Natural killer cell treated with Interleukin-12 subunit alpha and Interleukin-12 subunit beta and Interleukin-15 and Interleukin-18, amount 100 ng/mL, for 72 hours (primary cell): ENCODE measurements around the gene AAK1. TPM values are rescaled to one million over a fixed set of nuclear protein-coding genes. Genes with fewer than 3 reads are reported as not detected.
"Not testable (repeated sequence)": the region's sequence is repeated elsewhere in the genome, so short reads cannot be mapped to it uniquely, and the experiment has no call there.

Experiments used
- ATAC-seq, 2 donors: fragments of 150-1000 bp; cut with Tn5 transposase in 1 of 2; sonication (Bioruptor Pico), chemical (Tn5 transposase) in 1 of 2; 2 replicates each; pipeline ENCODE4 v1.10.0; 2021
- DNase-seq: peaks from one replicate; pipeline ENCODE4 v3.0.0; 2022; ENCODE audit warnings: low spot score
- H3K27ac Mint-ChIP-seq, 2 donors: 1 replicate in 1 of 2; 2 replicates in 1 of 2; pipeline ENCODE4 v1.8.0; 2022; ENCODE audit warnings: mixed read lengths in 2 of 2, mild to moderate bottlenecking in 1 of 2, moderate library complexity in 1 of 2
- H3K27me3 Mint-ChIP-seq, 2 donors: 1 replicate in 1 of 2; 2 replicates in 1 of 2; pipeline ENCODE4 v1.8.0; 2022; ENCODE audit warnings: mixed read lengths in 2 of 2
- H3K36me3 Mint-ChIP-seq: one replicate; pipeline ENCODE4 v1.8.0; 2022; ENCODE audit warnings: mixed read lengths
- H3K4me1 Mint-ChIP-seq, 2 donors: 1 replicate in 1 of 2; 2 replicates in 1 of 2; pipeline ENCODE4 v1.8.0; 2022; ENCODE audit warnings: low read depth in 2 of 2, mixed read lengths in 2 of 2, mild to moderate bottlenecking in 1 of 2
- H3K4me3 Mint-ChIP-seq: one replicate; pipeline ENCODE4 v1.8.0; 2022; ENCODE audit warnings: mixed read lengths
- H3K9me3 Mint-ChIP-seq: 2 replicates; pipeline ENCODE4 v1.8.0; 2022; ENCODE audit warnings: mixed read lengths
- total RNA-seq, 2 donors: library from RNA; stranded (reverse); gene quantifications; one replicate each; pipeline ENCODE4 v1.2.3, GENCODE V29; 2022

Gene AAK1
- total RNA-seq, 2 donors from 2014 or later = 97.1 to 114 TPM

DNA sequence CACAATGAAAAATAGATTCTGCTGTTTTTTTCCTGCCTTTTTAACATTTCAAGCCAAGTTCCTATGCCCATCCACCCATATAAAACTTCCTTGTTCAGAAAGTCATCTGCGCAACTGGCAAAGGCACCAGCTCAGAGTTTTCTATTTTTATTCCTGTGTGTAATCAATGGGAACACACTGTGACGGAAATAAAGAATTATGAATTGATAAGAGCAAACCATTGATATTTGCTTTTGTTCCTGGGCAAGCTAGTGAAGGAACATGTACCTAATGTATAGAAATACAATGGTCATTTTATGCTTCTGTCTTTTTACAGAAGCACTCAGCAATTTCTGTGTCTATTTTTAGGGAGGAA is 30.8 kb upstream of the AAK1 start:
- no peak for DNase-seq
- H3K36me3 Mint-ChIP-seq = no peaks in the 10 kb centered on the region
- no peak for ATAC-seq
- peaks cover 3 to 7% of the 10 kb centered on the region in 2 donors for H3K4me1 Mint-ChIP-seq
- H3K27ac Mint-ChIP-seq = no peak overlapping the region
- H3K27me3 Mint-ChIP-seq = no peaks in the 10 kb centered on the region
- H3K4me3 Mint-ChIP-seq = no peak overlapping the region
- H3K9me3 Mint-ChIP-seq = no peaks in the 10 kb centered on the region

- not testable (repeated sequence) for ATAC-seq, H3K27ac Mint-ChIP-seq, H3K9me3 Mint-ChIP-seq, H3K36me3 Mint-ChIP-seq, H3K4me1 Mint-ChIP-seq, H3K27me3 Mint-ChIP-seq, H3K4me3 Mint-ChIP-seq, DNase-seq
These were observed 29.6 kb upstream of the AAK1 start for GRCh38 chr2:69673098-69673497.

- no peak for DNase-seq
- H3K4me3 Mint-ChIP-seq = no peak overlapping the region
- H3K27me3 Mint-ChIP-seq = no peaks in the 10 kb centered on the region
- no peak overlapping the region for H3K27ac Mint-ChIP-seq
- H3K36me3 Mint-ChIP-seq = no peaks in the 10 kb centered on the region
- peaks cover 6 to 9% of the 10 kb centered on the region in 2 donors for H3K4me1 Mint-ChIP-seq
- no peak for ATAC-seq
- no peaks in the 10 kb centered on the region for H3K9me3 Mint-ChIP-seq
These were observed 26.1 kb upstream of the AAK1 start for GRCh38 chr2:69669666-69670065.

DNA sequence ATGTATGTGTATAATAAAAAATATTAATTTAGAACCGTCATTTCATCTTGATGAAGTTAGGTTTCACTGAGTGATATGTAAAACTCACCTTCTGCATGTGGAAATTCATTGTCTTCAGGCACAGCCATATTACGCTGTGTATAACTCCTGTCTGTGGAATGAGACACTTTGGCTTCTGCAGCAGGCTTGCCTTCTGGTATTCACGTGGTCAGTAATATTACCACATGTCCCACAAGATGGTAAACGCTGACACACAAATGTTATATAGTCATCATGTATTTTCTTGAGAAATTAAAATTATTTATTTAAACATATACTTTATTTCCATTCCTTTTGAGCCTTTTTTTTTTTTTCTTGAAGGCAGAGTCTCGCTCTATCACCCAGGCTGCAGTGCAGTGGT is 25.1 kb upstream of the AAK1 start:
- Mint-ChIP-seq H3K36me3 (no peaks in the 10 kb centered on the region), H3K27me3 (no peaks in the 10 kb centered on the region), H3K4me1 (peaks cover 6 to 9% of the 10 kb centered on the region in 2 donors), H3K4me3 (no peak overlapping the region), H3K27ac (no peak overlapping the region), H3K9me3 (no peaks in the 10 kb centered on the region)
- no peak for ATAC-seq
- DNase-seq = no peak

GRCh38 chr2:69667805-69668382 is 24.4 kb upstream of the AAK1 start:
- H3K4me1 Mint-ChIP-seq = peaks cover 6 to 9% of the 10 kb centered on the region in 2 donors
- peak overlapping the region in 1 of 2 donors; percentile 52 for H3K27ac Mint-ChIP-seq
- ATAC-seq = no peak
- H3K27me3 Mint-ChIP-seq = no peaks in the 10 kb centered on the region
- no peaks in the 10 kb centered on the region for H3K36me3 Mint-ChIP-seq
- DNase-seq = no peak
- no peak overlapping the region for H3K4me3 Mint-ChIP-seq
- no peaks in the 10 kb centered on the region for H3K9me3 Mint-ChIP-seq

- ATAC-seq (no peak), DNase-seq (no peak)
- peaks cover 6 to 9% of the 10 kb centered on the region in 2 donors for H3K4me1 Mint-ChIP-seq
- no peaks in the 10 kb centered on the region for H3K9me3 Mint-ChIP-seq
- no peaks in the 10 kb centered on the region for H3K27me3 Mint-ChIP-seq
- H3K4me3 Mint-ChIP-seq = no peak overlapping the region
- no peak overlapping the region for H3K27ac Mint-ChIP-seq
- H3K36me3 Mint-ChIP-seq = no peaks in the 10 kb centered on the region
These were observed 21.6 kb upstream of the AAK1 start for GRCh38 chr2:69665152-69665551.

- Mint-ChIP-seq H3K36me3 (no peaks in the 10 kb centered on the region), H3K4me3 (no peak overlapping the region), H3K27me3 (no peaks in the 10 kb centered on the region), H3K27ac (no peak overlapping the region), H3K9me3 (no peaks in the 10 kb centered on the region), H3K4me1 (peaks cover 6 to 13% of the 10 kb centered on the region in 2 donors)
- ATAC-seq = no peak
- no peak for DNase-seq
These were observed 20.3 kb upstream of the AAK1 start for GRCh38 chr2:69663860-69664259.

DNA sequence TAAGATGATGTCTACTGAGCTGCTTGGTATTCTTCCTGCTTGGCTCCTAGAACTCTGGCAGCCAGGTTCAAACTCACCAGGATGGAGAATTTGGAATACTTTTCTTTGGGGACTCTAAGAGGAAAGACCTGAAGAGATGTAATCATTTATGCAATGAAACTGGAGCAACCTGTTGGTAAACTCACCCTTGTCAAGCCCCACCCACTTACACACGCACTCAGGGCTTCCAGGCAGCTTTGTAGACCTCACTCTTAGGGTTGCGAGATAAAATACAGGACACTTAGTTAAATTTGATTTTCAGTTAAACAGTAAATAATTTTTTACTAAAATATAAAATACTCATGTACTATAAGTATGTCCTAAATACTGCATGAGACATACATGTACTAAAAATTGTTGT is 19.0 kb upstream of the AAK1 start:
- H3K36me3 Mint-ChIP-seq, H3K4me3 Mint-ChIP-seq, DNase-seq, H3K27ac Mint-ChIP-seq, H3K27me3 Mint-ChIP-seq, ATAC-seq, H3K4me1 Mint-ChIP-seq, H3K9me3 Mint-ChIP-seq: not testable (repeated sequence)

DNA sequence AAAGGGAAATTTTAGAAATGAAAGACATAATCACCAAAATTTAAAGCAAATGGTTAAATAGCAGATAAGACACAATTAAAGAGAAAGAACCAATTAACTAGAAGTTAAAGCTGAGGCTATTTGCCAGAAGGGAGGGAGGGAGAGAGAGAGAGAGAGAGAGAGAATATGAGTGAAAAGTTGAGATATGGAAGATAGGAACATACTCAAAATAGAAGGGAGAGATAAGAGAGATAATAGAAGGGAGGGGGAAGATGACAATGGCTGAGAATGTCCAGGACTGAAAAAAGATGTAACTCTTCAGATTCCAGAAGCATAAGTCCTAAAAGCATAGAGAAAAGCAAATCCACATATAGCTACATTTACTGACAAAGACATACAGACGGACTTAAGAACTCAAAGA is 17.1 kb upstream of the AAK1 start:
- H3K4me3 Mint-ChIP-seq = no peak overlapping the region
- H3K9me3 Mint-ChIP-seq = no peaks in the 10 kb centered on the region
- peaks cover 2 to 3% of the 10 kb centered on the region in 2 donors for H3K4me1 Mint-ChIP-seq
- H3K36me3 Mint-ChIP-seq = no peaks in the 10 kb centered on the region
- no peak for DNase-seq
- H3K27me3 Mint-ChIP-seq = no peaks in the 10 kb centered on the region
- ATAC-seq = no peak
- H3K27ac Mint-ChIP-seq = no peak overlapping the region

- Mint-ChIP-seq H3K27me3 (no peaks in the 10 kb centered on the region), H3K4me1 (peaks cover 3 to 7% of the 10 kb centered on the region in 2 donors), H3K36me3 (no peaks in the 10 kb centered on the region), H3K27ac (no peak overlapping the region), H3K9me3 (no peaks in the 10 kb centered on the region), H3K4me3 (no peak overlapping the region)
- DNase-seq = no peak
- no peak for ATAC-seq
These were observed 16.5 kb upstream of the AAK1 start for GRCh38 chr2:69659941-69660483.

- no peak for ATAC-seq
- no peak overlapping the region for H3K27ac Mint-ChIP-seq
- no peak for DNase-seq
- H3K9me3 Mint-ChIP-seq = no peaks in the 10 kb centered on the region
- H3K36me3 Mint-ChIP-seq = no peaks in the 10 kb centered on the region
- peaks cover 3 to 8% of the 10 kb centered on the region in 2 donors for H3K4me1 Mint-ChIP-seq
- no peaks in the 10 kb centered on the region for H3K27me3 Mint-ChIP-seq
- H3K4me3 Mint-ChIP-seq = no peak overlapping the region
These were observed 15.8 kb upstream of the AAK1 start for GRCh38 chr2:69659349-69659748.

- DNase-seq = no peak
- Mint-ChIP-seq H3K27me3 (no peaks in the 10 kb centered on the region), H3K9me3 (no peaks in the 10 kb centered on the region), H3K4me1 (peaks cover 30 to 36% of the 10 kb centered on the region in 2 donors), H3K27ac (peak overlapping the region in 1 of 2 donors; percentile 39), H3K4me3 (no peak overlapping the region), H3K36me3 (no peaks in the 10 kb centered on the region)
- no peak for ATAC-seq
These were observed 8.7 kb upstream of the AAK1 start for GRCh38 chr2:69652206-69652605.

DNA sequence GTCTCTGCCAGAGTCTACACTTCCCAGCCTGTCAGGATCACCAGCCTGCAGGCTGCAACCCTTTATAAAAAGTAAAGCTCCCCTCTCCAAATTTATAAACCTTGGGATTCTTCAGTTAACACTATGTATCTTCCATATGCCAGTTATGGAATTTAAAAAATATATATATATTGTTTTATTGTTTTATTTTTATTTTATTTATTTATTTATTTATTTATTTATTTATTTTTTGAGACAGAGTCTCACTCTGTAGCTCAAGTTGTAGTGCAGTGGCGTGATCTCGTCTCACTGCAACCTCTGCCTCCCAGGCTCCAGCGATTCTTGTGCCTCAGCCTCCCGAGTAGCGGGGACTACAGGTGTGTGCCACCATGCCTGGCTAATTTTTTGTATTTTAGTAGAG is 3.7 kb upstream of the AAK1 start:
- H3K4me3 Mint-ChIP-seq = peak overlapping the region; percentile 88
- peak overlapping the region; percentile 87 to 88 for H3K27ac Mint-ChIP-seq
- not testable (repeated sequence) for H3K9me3 Mint-ChIP-seq, DNase-seq, H3K36me3 Mint-ChIP-seq, H3K27me3 Mint-ChIP-seq, ATAC-seq
- peaks cover 51 to 57% of the 10 kb centered on the region in 2 donors for H3K4me1 Mint-ChIP-seq

- Mint-ChIP-seq H3K27ac (peak overlapping the region; percentile 87 to 88), H3K9me3 (no peaks in the 10 kb centered on the region), H3K4me3 (peak overlapping the region; percentile 88), H3K27me3 (no peaks in the 10 kb centered on the region), H3K4me1 (peaks cover 49 to 58% of the 10 kb centered on the region in 2 donors), H3K36me3 (no peaks in the 10 kb centered on the region)
- ATAC-seq = no peak
- DNase-seq = no peak
These were observed 3.2 kb upstream of the AAK1 start for GRCh38 chr2:69646714-69647113.

GRCh38 chr2:69645921-69646320 is 2.4 kb upstream of the AAK1 start:
- peak overlapping the region; percentile 87 to 88 for H3K27ac Mint-ChIP-seq
- H3K36me3 Mint-ChIP-seq = peaks cover 4% of the 10 kb centered on the region
- H3K4me1 Mint-ChIP-seq = peaks cover 52 to 60% of the 10 kb centered on the region in 2 donors
- no peak for ATAC-seq
- no peak for DNase-seq
- peak overlapping the region; percentile 88 for H3K4me3 Mint-ChIP-seq
- no peaks in the 10 kb centered on the region for H3K27me3 Mint-ChIP-seq
- H3K9me3 Mint-ChIP-seq = no peaks in the 10 kb centered on the region
